ENCODE measurements around the gene REEP1. TPM values are rescaled to one million over a fixed set of nuclear protein-coding genes. Genes with fewer than 3 reads are reported as not detected.

Gene REEP1
- total and polyA plus RNA-seq, 2 of the 8 experiments (the other 6 are each of a cell fraction or from before 2014, with no cell fraction given), result 0.74 to 1.5 TPM

GRCh38 chr2:86275962-86276361 lies 61.5 kb downstream of the REEP1 start:
- FAIRE-seq, result no peak
- Histone ChIP-seq H4K20me1 (replicated peaks in 1 of 2; ENCODE audit: control insufficient read depth in 1 of 2, insufficient read depth in 2 of 2, low read length in 2 of 2) (no peaks in the 10 kb centered on the region), H3K23ac (ENCODE audit: insufficient read length) (no peak overlapping the region), H3K4ac (replicated peaks; ENCODE audit: insufficient read length, low read depth, low read length) (no peak overlapping the region), H3K79me1 (ENCODE audit: low read depth, low read length) (no peaks in the 10 kb centered on the region), H3K79me2 (ENCODE audit: control insufficient read depth in 1 of 2, insufficient read depth in 2 of 2, low read length in 2 of 2) (no peaks in the 10 kb centered on the region), H2AK5ac (ENCODE audit: low read depth, low read length) (no peak overlapping the region), H2BK120ac (replicated peaks; ENCODE audit: low read depth, low read length) (no peak overlapping the region), H4K5ac (ENCODE audit: insufficient read length, low read depth, low read length) (no peak overlapping the region), H2AFZ (ENCODE audit: low read length) (no peak overlapping the region), H2BK15ac (ENCODE audit: low read length) (peak overlapping the region; percentile 77), H3K9me3 (ENCODE audit: insufficient read depth in 2 of 2, low read depth in 1 of 2, low read length in 1 of 2) (peaks cover 3 to 5% of the 10 kb centered on the region in 2 experiments; a peak in 2 of 4 replicates), H3K9ac (replicated peaks in 1 of 4; ENCODE audit: extremely low read depth in 1 of 4, low read depth in 3 of 4, low read length in 3 of 4) (no peak overlapping the region), H3K23me2 (ENCODE audit: low read depth, low read length) (no peaks in the 10 kb centered on the region), H4K8ac (ENCODE audit: extremely low read depth, insufficient read depth, low read length) (no peak overlapping the region; the same call in 1 of the 2 replicates), H3K14ac (ENCODE audit: insufficient read length) (no peak overlapping the region), H3K4me1 (replicated peaks in 1 of 4; ENCODE audit: control insufficient read depth in 3 of 4, insufficient read depth in 4 of 4, low read length in 3 of 4) (peaks cover 0 to 5% (median 0%) of the 10 kb centered on the region in 4 experiments; a peak in 2 of 7 replicates), H3K27ac (ENCODE audit: low read depth, low read length) (no peak overlapping the region), H3K27me3 (replicated peaks in 1 of 4; ENCODE audit: control insufficient read depth in 3 of 4, extremely low read depth in 1 of 4, insufficient read depth in 3 of 4, low read length in 3 of 4) (no peaks in the 10 kb centered on the region), H3K18ac (ENCODE audit: extremely low read depth, low read length) (no peak overlapping the region), H2BK20ac (ENCODE audit: low read length) (no peak overlapping the region; the same call in 1 of the 2 replicates), H3K56ac (replicated peaks; ENCODE audit: insufficient read length, low read depth, low read length) (no peak overlapping the region), H2BK5ac (ENCODE audit: low read depth, low read length) (no peak overlapping the region), H3K4me3 (ENCODE audit: extremely low read depth in 1 of 4, insufficient read depth in 2 of 4, low read depth in 3 of 4, low read length in 4 of 4) (no peak overlapping the region), H3K4me2 (ENCODE audit: insufficient read depth in 1 of 2, low read depth in 2 of 2, low read length in 2 of 2) (no peak overlapping the region), H2BK12ac (ENCODE audit: low read depth, low read length) (peak overlapping the region; percentile 51; the same call in 1 of the 2 replicates), H4K91ac (replicated peaks; ENCODE audit: insufficient read length, low read length) (peak overlapping the region; percentile 36), H3K36me3 (ENCODE audit: control insufficient read depth in 2 of 4, insufficient read depth in 4 of 4, low read length in 3 of 4) (no peaks in the 10 kb centered on the region)
- ChIA-PET CTCF (ENCODE audit: partially characterized antibody) (no interaction called here), POLR2A (ENCODE audit: partially characterized antibody) (no interaction called here)
- TF ChIP-seq JUN (IDR thresholded peaks at IDR 0.05; ENCODE audit: low read depth, low read length) (no peak), POLR2AphosphoS5 (IDR thresholded peaks at IDR 0.05; ENCODE audit: low read depth, low read length) (no peak), RBBP5 (IDR thresholded peaks at IDR 0.05; ENCODE audit: borderline replicate concordance, low read depth, low read length) (no peak)
- peak in 1 of 2 experiments; percentile 19 for DNase-seq (ENCODE audit: low read depth in 1 of 2, low spot score in 2 of 2)
- WGBS, 2 experiments (ENCODE audit: extremely low coverage in 1 of 2, insufficient coverage in 1 of 2, insufficient read length in 1 of 2, insufficient replicate concordance in 2 of 2, low coverage in 1 of 2, low lambda C conversion rate in 2 of 2, missing lambda C conversion rate in 1 of 2), result 90% methylated on average over 3 of the region's 3 CpGs; no CpG with 5 or more reads in 1 of the 2 experiments

Measured in H1 (cell line).